ENCODE measurements around the gene CTR9. TPM values are rescaled to one million over a fixed set of nuclear protein-coding genes. Genes with fewer than 3 reads are reported as not detected.
A peak's percentile ranks its signal among the peaks of the same experiment; 100 is the strongest.

The CTR9 gene
- total RNA-seq, 1 experiment from 2014 or later: 45.9 TPM

- no peaks in the 10 kb centered on the region for H3K27me3 ChIP-seq (replicated peaks; ENCODE audit: insufficient read depth, low read depth, low read length, poor library complexity)
- peaks cover 5% of the 10 kb centered on the region for H3K9me3 ChIP-seq (ENCODE audit: low read depth, low read length, poor library complexity, severe bottlenecking)
- POLR2A ChIA-PET (ENCODE audit: low non-redundant PET): interaction anchor here (0.6 kb wide), 1 partner anchor 81 kb away, joined by 3 read pairs; no protein-coding TSS in a partner anchor
- BruUV-seq (replicated peaks): no TSS peak
- intact Hi-C loops (cut with micrococcal nuclease; ENCODE audit: unreplicated experiment): loop anchor here (5.0 kb wide), 1 partner anchor 60 kb away; no protein-coding TSS in a partner anchor
- DNase-seq (ENCODE audit: low spot score): peak; percentile 58
- TF ChIP-seq CTCF (conservative IDR thresholded peaks at IDR 0.05; ENCODE audit: low read depth, low read length) (no peak), EZH2 (IDR thresholded peaks at IDR 0.05; ENCODE audit: borderline replicate concordance, low read depth, low read length, poor library complexity, severe bottlenecking) (no peak)
- H3K27ac ChIP-seq (ENCODE audit: low read depth, low read length, poor library complexity, severe bottlenecking): peak overlapping the region; percentile 60
- no peak overlapping the region for H3K4me3 ChIP-seq (ENCODE audit: low read depth, low read length, poor library complexity, severe bottlenecking)
- CTCF ChIA-PET: interaction anchor here (0.6 to 1.3 kb wide), 2 partner anchors 9 to 321 kb away, joined by 3 to 5 read pairs; no protein-coding TSS in a partner anchor
- peaks cover 30% of the 10 kb centered on the region for H3K4me1 ChIP-seq (ENCODE audit: insufficient read depth, low read length, poor library complexity, severe bottlenecking)
- no peaks in the 10 kb centered on the region for H3K36me3 ChIP-seq (ENCODE audit: insufficient read depth, low read length, poor library complexity, severe bottlenecking)
Measured at GRCh38 chr11:10727146-10727851, 23.7 kb upstream of the CTR9 start.

- peak overlapping the region; percentile 60 for H3K27ac ChIP-seq (ENCODE audit: low read depth, low read length, poor library complexity, severe bottlenecking)
Measured at GRCh38 chr11:10728154-10728553, 22.9 kb upstream of the CTR9 start.

More at GRCh38 chr11:10728154-10728553, 22.9 kb upstream of the CTR9 start:
- no TSS peak for BruUV-seq (replicated peaks)
- H3K4me1 ChIP-seq (ENCODE audit: insufficient read depth, low read length, poor library complexity, severe bottlenecking): peaks cover 30% of the 10 kb centered on the region
- no peaks in the 10 kb centered on the region for H3K36me3 ChIP-seq (ENCODE audit: insufficient read depth, low read length, poor library complexity, severe bottlenecking)
- H3K9me3 ChIP-seq (ENCODE audit: low read depth, low read length, poor library complexity, severe bottlenecking): peaks cover 5% of the 10 kb centered on the region
- no peaks in the 10 kb centered on the region for H3K27me3 ChIP-seq (replicated peaks; ENCODE audit: insufficient read depth, low read depth, low read length, poor library complexity)
- DNase-seq (ENCODE audit: low spot score): no peak
- CTCF ChIA-PET: interaction anchor here (0.6 to 1.3 kb wide), 2 partner anchors 8 to 322 kb away, joined by 3 to 5 read pairs; no protein-coding TSS in a partner anchor
- no peak overlapping the region for H3K4me3 ChIP-seq (ENCODE audit: low read depth, low read length, poor library complexity, severe bottlenecking)
- intact Hi-C loops (cut with micrococcal nuclease; ENCODE audit: unreplicated experiment): loop anchor here (5.0 kb wide), 1 partner anchor 61 kb away; no protein-coding TSS in a partner anchor
- no peak for TF ChIP-seq EZH2 (IDR thresholded peaks at IDR 0.05; ENCODE audit: borderline replicate concordance, low read depth, low read length, poor library complexity, severe bottlenecking)
- TF ChIP-seq CTCF (conservative IDR thresholded peaks at IDR 0.05; ENCODE audit: low read depth, low read length): no peak
- POLR2A ChIA-PET (ENCODE audit: low non-redundant PET): no interaction called here

All from A673 (cell line).